Lower leg skin (tissue), 3 donors: Measurements from ENCODE around the gene CFAP97D2.

Experiments used
- POLR2A ChIP-seq, 2 donors: fragments of 450-650 bp; IDR thresholded peaks; one replicate each; pipeline ENCODE4 v1.6.1; 2016 to 2017; ENCODE audit warnings: antibody characterized with exemption in 2 of 2, mild to moderate bottlenecking in 1 of 2, moderate library complexity in 1 of 2
- TF ChIP-seq, protein P1 (sequence below), 3 donors: fragments of 450-650 bp; IDR thresholded peaks; one replicate each; pipeline ENCODE4 v1.5.1; 2016; ENCODE audit warnings: antibody characterized with exemption in 3 of 3, mild to moderate bottlenecking in 3 of 3, moderate library complexity in 2 of 3

DNA sequence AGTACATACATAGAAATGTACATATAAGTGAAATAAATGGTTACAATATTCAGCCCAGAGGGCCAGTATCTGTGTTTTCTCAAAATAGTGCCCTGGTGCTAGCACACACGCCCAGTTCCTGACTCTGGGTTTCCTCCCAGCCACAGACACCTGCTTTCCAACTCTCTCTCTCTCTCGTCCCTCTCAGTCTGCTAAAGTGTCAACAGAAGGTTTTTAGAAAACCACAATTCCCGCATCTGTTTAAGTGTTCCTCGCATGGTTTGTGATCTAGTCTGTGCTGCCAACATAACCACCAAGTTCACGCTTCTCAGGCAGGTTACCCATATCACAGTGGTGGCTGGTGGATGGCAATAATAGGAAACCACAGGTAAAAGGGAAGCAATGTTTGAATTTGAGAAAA is 84.5 kb downstream of the CFAP97D2 start:
- TF ChIP-seq, protein P1, sequence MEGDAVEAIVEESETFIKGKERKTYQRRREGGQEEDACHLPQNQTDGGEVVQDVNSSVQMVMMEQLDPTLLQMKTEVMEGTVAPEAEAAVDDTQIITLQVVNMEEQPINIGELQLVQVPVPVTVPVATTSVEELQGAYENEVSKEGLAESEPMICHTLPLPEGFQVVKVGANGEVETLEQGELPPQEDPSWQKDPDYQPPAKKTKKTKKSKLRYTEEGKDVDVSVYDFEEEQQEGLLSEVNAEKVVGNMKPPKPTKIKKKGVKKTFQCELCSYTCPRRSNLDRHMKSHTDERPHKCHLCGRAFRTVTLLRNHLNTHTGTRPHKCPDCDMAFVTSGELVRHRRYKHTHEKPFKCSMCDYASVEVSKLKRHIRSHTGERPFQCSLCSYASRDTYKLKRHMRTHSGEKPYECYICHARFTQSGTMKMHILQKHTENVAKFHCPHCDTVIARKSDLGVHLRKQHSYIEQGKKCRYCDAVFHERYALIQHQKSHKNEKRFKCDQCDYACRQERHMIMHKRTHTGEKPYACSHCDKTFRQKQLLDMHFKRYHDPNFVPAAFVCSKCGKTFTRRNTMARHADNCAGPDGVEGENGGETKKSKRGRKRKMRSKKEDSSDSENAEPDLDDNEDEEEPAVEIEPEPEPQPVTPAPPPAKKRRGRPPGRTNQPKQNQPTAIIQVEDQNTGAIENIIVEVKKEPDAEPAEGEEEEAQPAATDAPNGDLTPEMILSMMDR (IDR thresholded peaks at IDR 0.05) = no peak
- TF ChIP-seq POLR2A (IDR thresholded peaks at IDR 0.05) = no peak
